ENCODE results near the gene SLC12A1.
"Not testable (repeated sequence)": the region's sequence is repeated elsewhere in the genome, so short reads cannot be mapped to it uniquely, and the experiment has no call there.

Gene SLC12A1

GRCh38 chr15:48309740-48310139 is 103.6 kb downstream of the SLC12A1 start:
- no peak for DNase-seq (ENCODE audit: low spot score)

- DNase-seq (ENCODE audit: low spot score) = no peak
Observed at GRCh38 chr15:48313216-48313615, 107.1 kb downstream of the SLC12A1 start.

GRCh38 chr15:48315041-48315440 is 108.9 kb downstream of the SLC12A1 start:
- DNase-seq (ENCODE audit: low spot score) = no peak

- DNase-seq (ENCODE audit: low spot score) = no peak
Observed at GRCh38 chr15:48317221-48317620, 111.1 kb downstream of the SLC12A1 start.

GRCh38 chr15:48318131-48318530 is 112.0 kb downstream of the SLC12A1 start:
- DNase-seq (ENCODE audit: low spot score) = no peak

GRCh38 chr15:48323294-48323693 is 117.2 kb downstream of the SLC12A1 start:
- no peak for DNase-seq (ENCODE audit: low spot score)

- DNase-seq (ENCODE audit: low spot score) = no peak
Observed at GRCh38 chr15:48324949-48325348, 118.8 kb downstream of the SLC12A1 start.

GRCh38 chr15:48325400-48325799 is 119.3 kb downstream of the SLC12A1 start:
- no peak for DNase-seq (ENCODE audit: low spot score)

GRCh38 chr15:48326180-48326579 is 120.1 kb downstream of the SLC12A1 start:
- not testable (repeated sequence) for DNase-seq (ENCODE audit: low spot score)

- DNase-seq (ENCODE audit: low spot score) = no peak
Observed at GRCh38 chr15:48330105-48330785, 124.1 kb downstream of the SLC12A1 start.

GRCh38 chr15:48330855-48331795 is 125.0 kb downstream of the SLC12A1 start, which contains the start of gene DUT:
TSS of gene DUT (plus strand) at chr15:48331429. CDS start at chr15:48331516, 87 bp downstream.
- peak; percentile 80 for DNase-seq (ENCODE audit: low spot score)

GRCh38 chr15:48331796-48332641 is 125.9 kb downstream of the SLC12A1 start:
- DNase-seq (ENCODE audit: low spot score) = peak; percentile 69

GRCh38 chr15:48332642-48333034 is 126.5 kb downstream of the SLC12A1 start:
- no peak for DNase-seq (ENCODE audit: low spot score)

GRCh38 chr15:48333540-48333939 is 127.4 kb downstream of the SLC12A1 start:
- no peak for DNase-seq (ENCODE audit: low spot score)

- DNase-seq (ENCODE audit: low spot score) = no peak
Observed at GRCh38 chr15:48334260-48334659, 128.2 kb downstream of the SLC12A1 start.

GRCh38 chr15:48336940-48337339 is 130.8 kb downstream of the SLC12A1 start:
- peak; percentile 6 for DNase-seq (ENCODE audit: low spot score)

- DNase-seq (ENCODE audit: low spot score) = no peak
Observed at GRCh38 chr15:48337607-48338006, 131.5 kb downstream of the SLC12A1 start.

GRCh38 chr15:48340111-48340510 is 134.0 kb downstream of the SLC12A1 start:
- no peak for DNase-seq (ENCODE audit: low spot score)

GRCh38 chr15:48343865-48344264 is 137.8 kb downstream of the SLC12A1 start:
- no peak for DNase-seq (ENCODE audit: low spot score)

- DNase-seq (ENCODE audit: low spot score) = no peak
Observed at GRCh38 chr15:48345516-48345915, 139.4 kb downstream of the SLC12A1 start.

GRCh38 chr15:48352474-48353072 is 146.5 kb downstream of the SLC12A1 start:
- peak; percentile 58 for DNase-seq (ENCODE audit: low spot score)

Data from CD4-positive, alpha-beta T cell treated with Interleukin-15 for 4 hours (primary cell).